Type B pancreatic cell (in vitro differentiated cells): Measurements from ENCODE around the gene SAPCD2. TPM values are rescaled to one million over a fixed set of nuclear protein-coding genes. Genes with fewer than 3 reads are reported as not detected.

Source experiments
- DNase-seq: peaks from one replicate; pipeline ENCODE4 v3.0.0; 2021; ENCODE audit warnings: mixed read lengths; ENCODE audit not compliant: unreplicated experiment; ENCODE audit errors: extremely low spot score
- H3K27ac Mint-ChIP-seq: 2 replicates; pipeline ENCODE4 v1.8.0; 2021; ENCODE audit warnings: mild to moderate bottlenecking, mixed read lengths
- H3K27me3 Mint-ChIP-seq: 2 replicates; pipeline ENCODE4 v1.8.0; 2021; ENCODE audit warnings: mixed read lengths
- H3K36me3 Mint-ChIP-seq: 2 replicates; pipeline ENCODE4 v1.8.0; 2021; ENCODE audit warnings: mixed read lengths
- H3K4me1 Mint-ChIP-seq: one replicate; pipeline ENCODE4 v1.8.0; 2021; ENCODE audit warnings: mixed read lengths; ENCODE audit not compliant: unreplicated experiment
- H3K4me3 Mint-ChIP-seq: 2 replicates; pipeline ENCODE4 v1.8.0; 2021; ENCODE audit warnings: mild to moderate bottlenecking, mixed read lengths
- H3K9me3 Mint-ChIP-seq: 2 replicates; pipeline ENCODE4 v1.8.0; 2021; ENCODE audit warnings: mixed read lengths
- CTCF ChIP-seq: fragments of 200-600 bp; sonication (generic); conservative IDR thresholded peaks from 2 replicates; pipeline ENCODE4 v1.5.0; 2021; ENCODE audit warnings: antibody characterized with exemption, mild to moderate bottlenecking
- total RNA-seq: library from RNA; stranded (reverse); gene quantifications from 2 replicates; pipeline ENCODE4 v1.2.1, GENCODE V29; 2021; ENCODE audit warnings: low replicate concordance

The SAPCD2 gene
- total RNA-seq, 1 donor from 2014 or later = 19.1 TPM

DNA sequence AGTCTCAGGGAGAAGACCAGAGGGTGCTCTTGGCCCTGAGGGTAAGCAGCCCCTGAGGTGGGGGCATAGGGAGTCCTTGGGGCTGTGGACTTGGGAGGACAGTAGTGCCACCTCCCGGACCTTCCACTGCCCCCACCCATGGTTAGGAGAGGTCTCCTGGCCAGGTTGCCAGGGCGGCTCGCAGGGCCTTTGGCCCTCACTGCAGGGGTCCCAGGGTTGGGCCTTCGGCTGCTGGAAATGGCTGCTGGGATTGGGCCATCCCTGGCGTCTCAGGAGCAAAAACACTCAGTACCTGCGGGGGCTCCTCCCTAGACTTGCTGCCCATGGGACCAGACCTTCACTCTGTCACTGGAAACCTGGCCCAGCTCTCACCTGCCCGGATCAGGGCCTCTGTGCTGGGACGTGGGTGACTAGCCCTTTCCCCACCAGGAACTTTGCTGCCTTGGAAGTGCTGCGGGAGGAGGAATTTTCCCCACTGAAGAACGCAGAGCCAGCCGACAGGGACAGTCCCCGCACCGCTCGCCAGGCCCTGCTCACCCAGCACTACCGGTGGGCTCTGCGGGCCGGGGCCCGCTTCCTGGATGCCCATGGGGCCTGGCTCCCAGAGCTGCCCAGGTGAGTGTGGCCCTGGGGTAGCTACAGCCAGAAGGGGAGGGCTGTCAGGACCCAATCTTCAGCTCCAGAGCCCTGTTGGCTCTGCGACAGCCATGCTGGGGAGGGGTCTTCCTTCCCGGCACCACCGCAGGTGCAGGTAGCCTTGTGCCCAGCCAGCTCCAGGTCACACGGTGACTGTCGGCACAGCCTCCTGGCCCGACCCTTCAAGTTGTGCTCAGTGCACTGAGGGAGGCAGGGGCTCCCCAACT, 10.1 kb upstream of the SAPCD2 start:
- peaks cover 49% of the 10 kb centered on the region for H3K27me3 Mint-ChIP-seq
- DNase-seq = no peak

GRCh38 chr9:137079401-137079787, 9.0 kb upstream of the SAPCD2 start:
- Mint-ChIP-seq H3K27me3 (peaks cover 59% of the 10 kb centered on the region), H3K36me3 (no peaks in the 10 kb centered on the region), H3K9me3 (no peaks in the 10 kb centered on the region), H3K4me1 (no peaks in the 10 kb centered on the region), H3K27ac (no peak overlapping the region), H3K4me3 (no peak overlapping the region)
- DNase-seq = no peak
- TF ChIP-seq CTCF = no peak

More for the DNA sequence above, 10.1 kb upstream of the SAPCD2 start:
- Mint-ChIP-seq H3K4me3 (no peak overlapping the region), H3K36me3 (no peaks in the 10 kb centered on the region), H3K27ac (no peak overlapping the region), H3K4me1 (no peaks in the 10 kb centered on the region), H3K9me3 (no peaks in the 10 kb centered on the region)
- TF ChIP-seq CTCF = no peak

- H3K9me3 Mint-ChIP-seq = no peaks in the 10 kb centered on the region
- H3K4me3 Mint-ChIP-seq = peak overlapping the region; percentile 74
- H3K27ac Mint-ChIP-seq = no peak overlapping the region
- DNase-seq = no peak
- TF ChIP-seq CTCF = no peak
- no peaks in the 10 kb centered on the region for H3K36me3 Mint-ChIP-seq
- peaks cover 61% of the 10 kb centered on the region for H3K27me3 Mint-ChIP-seq
- H3K4me1 Mint-ChIP-seq = no peaks in the 10 kb centered on the region
Observed at GRCh38 chr9:137078701-137079400, 8.5 kb upstream of the SAPCD2 start.

GRCh38 chr9:137077758-137078693, 7.7 kb upstream of the SAPCD2 start:
- no peak overlapping the region for H3K27ac Mint-ChIP-seq
- no peaks in the 10 kb centered on the region for H3K4me1 Mint-ChIP-seq
- no peak for DNase-seq
- no peaks in the 10 kb centered on the region for H3K36me3 Mint-ChIP-seq
- TF ChIP-seq CTCF = no peak
- H3K4me3 Mint-ChIP-seq = peak overlapping the region; percentile 74
- H3K27me3 Mint-ChIP-seq = peaks cover 57% of the 10 kb centered on the region
- H3K9me3 Mint-ChIP-seq = no peaks in the 10 kb centered on the region

GRCh38 chr9:137077010-137077747, 6.8 kb upstream of the SAPCD2 start, which contains the start of gene UAP1L1:
UAP1L1 (plus strand) TSS chr9:137077517; CDS start chr9:137077533, 16 bp downstream.
- H3K4me3 Mint-ChIP-seq = peak within 1 kb of the TSS; percentile 74
- H3K27ac Mint-ChIP-seq = no peak within 1 kb of the TSS
- TF ChIP-seq CTCF = no peak
- no peaks in the 10 kb centered on the region for H3K4me1 Mint-ChIP-seq
- no peaks in the 10 kb centered on the region for H3K9me3 Mint-ChIP-seq
- DNase-seq = no peak
- H3K36me3 Mint-ChIP-seq = no peaks in the 10 kb centered on the region
- peaks cover 57% of the 10 kb centered on the region for H3K27me3 Mint-ChIP-seq
